GM12891 (cell line): ENCODE measurements around the gene SLC12A3.
"Not testable (repeated sequence)": the region's sequence is repeated elsewhere in the genome, so short reads cannot be mapped to it uniquely, and the experiment has no call there.

ENCODE experiments used
- DNase-seq: peaks from one replicate; pipeline ENCODE4 v3.0.0; 2011; ENCODE audit warnings: low spot score; ENCODE audit not compliant: insufficient read length
- FAIRE-seq: peaks from 2 replicates; lab custom pipeline; 2011; peaks lifted over from hg19 to GRCh38; lab: Jason Lieb, UNC
- PAX5 ChIP-seq: IDR thresholded peaks from 2 replicates; pipeline ENCODE4 v1.6.1; 2011; ENCODE audit warnings: low read length, moderate library complexity, mild to moderate bottlenecking; ENCODE audit not compliant: insufficient read depth, severe bottlenecking
- POLR2A ChIP-seq: IDR thresholded peaks from 2 replicates; pipeline ENCODE4 v1.6.1; 2011; ENCODE audit warnings: low read depth, low read length, control low read depth
- POLR2AphosphoS5 ChIP-seq: IDR thresholded peaks from 2 replicates; pipeline ENCODE4 v1.6.1; 2011; ENCODE audit warnings: low read depth, low read length, control low read depth
- POU2F2 ChIP-seq: IDR thresholded peaks from 2 replicates; pipeline ENCODE4 v1.6.1; 2011; ENCODE audit warnings: low read depth, mild to moderate bottlenecking, control low read depth, low read length, moderate library complexity
- SPI1 ChIP-seq: IDR thresholded peaks from 2 replicates; pipeline ENCODE4 v1.6.1; 2011; ENCODE audit warnings: low read depth, low read length, control low read depth
- TAF1 ChIP-seq: IDR thresholded peaks from 2 replicates; pipeline ENCODE4 v1.6.1; 2011; ENCODE audit warnings: low read depth, low read length, control low read depth

SLC12A3 gene

DNA sequence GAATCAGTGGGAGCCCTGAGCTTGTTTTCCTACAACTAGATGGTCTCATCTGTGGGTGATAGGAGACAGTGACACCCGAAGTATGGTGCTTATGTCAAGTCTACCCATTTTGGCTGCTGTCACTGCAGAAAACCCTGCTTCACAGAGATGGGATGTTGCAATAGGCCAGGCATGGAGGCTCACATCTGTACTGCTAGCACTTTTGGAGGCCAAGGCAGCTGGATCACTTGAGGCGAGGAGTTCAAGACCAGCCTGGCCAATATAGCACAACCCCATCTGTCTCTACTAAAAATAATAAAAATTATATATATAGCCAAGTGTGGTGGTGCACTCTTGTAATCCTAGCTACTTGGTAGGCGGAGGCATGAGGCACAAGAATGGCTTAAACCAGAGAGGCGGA lies 64.6 kb downstream of the SLC12A3 start:
- no peak for FAIRE-seq
- no peak for DNase-seq
- no peak for TF ChIP-seq SPI1
- no peak for TF ChIP-seq POLR2A
- TF ChIP-seq PAX5: no peak
- TF ChIP-seq POU2F2: no peak
- no peak for TF ChIP-seq TAF1
- TF ChIP-seq POLR2AphosphoS5: no peak

GRCh38 chr16:56930486-56931270 lies 65.7 kb downstream of the SLC12A3 start:
- FAIRE-seq (peak; percentile 81), DNase-seq (no peak)
- TF ChIP-seq SPI1 (no peak), POLR2AphosphoS5 (no peak), POU2F2 (no peak), POLR2A (no peak), PAX5 (no peak), TAF1 (no peak)

- DNase-seq: no peak
- FAIRE-seq: no peak
- TF ChIP-seq POLR2A (no peak; the same call in 1 of the 2 replicates), SPI1 (peak; percentile 99), PAX5 (no peak), POU2F2 (peak; percentile 15; the same call in 1 of the 2 replicates), POLR2AphosphoS5 (no peak)
These were observed 66.4 kb downstream of the SLC12A3 start for GRCh38 chr16:56931271-56931891.

DNA sequence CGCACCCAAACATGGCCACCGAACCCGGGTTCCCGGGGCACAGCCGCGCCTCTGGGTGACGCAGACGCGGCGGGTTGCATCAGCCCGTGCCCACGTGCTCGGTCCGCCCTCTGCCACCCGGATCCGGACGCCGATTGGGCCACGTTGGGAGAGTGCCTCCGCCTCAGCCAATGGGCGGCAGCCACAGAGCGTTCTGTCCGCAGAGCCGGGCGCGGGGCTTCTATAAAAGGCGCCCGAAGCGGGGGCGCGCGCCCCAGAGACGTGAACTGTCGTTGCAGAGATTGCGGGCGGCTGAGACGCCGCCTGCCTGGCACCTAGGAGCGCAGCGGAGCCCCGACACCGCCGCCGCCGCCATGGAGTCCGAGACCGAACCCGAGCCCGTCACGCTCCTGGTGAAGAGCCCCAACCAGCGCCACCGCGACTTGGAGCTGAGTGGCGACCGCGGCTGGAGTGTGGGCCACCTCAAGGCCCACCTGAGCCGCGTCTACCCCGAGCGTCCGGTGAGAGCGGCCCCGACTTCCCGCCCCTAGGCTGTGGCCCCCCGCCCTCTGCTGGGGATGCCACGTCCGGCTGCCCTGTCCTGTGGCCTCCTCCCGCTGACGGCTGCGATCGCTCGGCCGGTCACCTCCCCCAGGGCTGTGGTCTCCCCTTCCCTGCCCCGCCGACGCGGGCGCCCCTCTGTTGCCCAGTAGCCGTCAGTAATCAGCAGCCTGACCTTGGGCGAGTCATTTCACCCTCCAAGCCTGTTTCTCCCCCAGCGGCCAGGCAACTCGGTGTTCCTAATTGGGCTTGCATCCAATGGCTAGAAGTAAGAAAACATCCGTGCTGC lies 67.1 kb downstream of the SLC12A3 start, which contains the start of gene HERPUD1:
HERPUD1 (plus strand) TSS at position 251 of the 829 bp plus-strand sequence; CDS start at position 354, 103 bp downstream.
- peak; percentile 97 for TF ChIP-seq POLR2A
- TF ChIP-seq POLR2AphosphoS5: peak; percentile 98
- no peak for TF ChIP-seq SPI1
- TF ChIP-seq POU2F2: 0 out of 2 replicates have a peak, but pooled peaks have one; percentile 6
- TF ChIP-seq TAF1: peak; percentile 94
- TF ChIP-seq PAX5: peak; percentile 26
- DNase-seq (peak; percentile 98), FAIRE-seq (peak; percentile 99)

- TF ChIP-seq POU2F2 (no peak), POLR2AphosphoS5 (peak; percentile 59; the same call in 1 of the 2 replicates)
- FAIRE-seq (peak; percentile 80), DNase-seq (no peak)
These were observed 68.0 kb downstream of the SLC12A3 start for GRCh38 chr16:56932721-56933619.

DNA sequence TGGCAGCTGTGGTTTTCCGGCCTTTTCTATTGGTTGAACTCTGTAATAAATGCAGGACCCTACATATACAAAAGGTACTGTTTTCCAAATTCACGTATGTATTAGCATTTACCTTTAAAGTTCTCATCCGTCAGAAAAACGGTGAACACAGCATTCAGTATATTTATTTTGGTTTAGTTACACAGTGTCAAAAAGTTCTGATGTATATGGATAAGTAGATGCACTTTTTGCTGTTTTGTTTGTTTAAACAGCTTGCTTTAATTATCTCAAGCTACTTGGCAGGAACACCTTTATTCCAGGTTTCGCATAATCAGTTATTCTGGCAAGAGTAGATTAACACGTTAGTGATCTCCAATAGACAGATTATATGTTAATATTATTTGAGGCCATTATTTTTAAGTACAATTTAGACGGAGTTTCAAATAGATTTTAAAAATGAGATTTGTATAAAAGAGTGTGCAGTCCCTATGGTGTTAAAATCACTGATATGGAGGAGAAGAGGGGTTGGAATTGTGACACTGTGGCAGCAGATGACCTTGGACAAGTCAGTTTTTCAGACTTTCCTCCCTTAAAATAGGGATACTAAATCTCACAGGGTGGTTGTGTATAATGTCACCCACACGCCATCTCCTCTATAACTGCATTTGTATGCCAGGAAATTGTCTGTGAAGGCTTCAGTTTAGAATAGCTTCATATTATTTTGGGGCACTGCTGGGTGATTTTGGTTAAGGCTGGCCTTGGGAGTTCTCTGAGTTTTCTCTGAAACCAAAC lies 69.0 kb downstream of the SLC12A3 start:
- DNase-seq (no peak), FAIRE-seq (no peak)
- TF ChIP-seq PAX5 (no peak), POLR2AphosphoS5 (0 out of 2 replicates have a peak, but pooled peaks have one; percentile 31), POU2F2 (no peak), POLR2A (0 out of 2 replicates have a peak, but pooled peaks have one; percentile 44), TAF1 (no peak), SPI1 (no peak)

DNA sequence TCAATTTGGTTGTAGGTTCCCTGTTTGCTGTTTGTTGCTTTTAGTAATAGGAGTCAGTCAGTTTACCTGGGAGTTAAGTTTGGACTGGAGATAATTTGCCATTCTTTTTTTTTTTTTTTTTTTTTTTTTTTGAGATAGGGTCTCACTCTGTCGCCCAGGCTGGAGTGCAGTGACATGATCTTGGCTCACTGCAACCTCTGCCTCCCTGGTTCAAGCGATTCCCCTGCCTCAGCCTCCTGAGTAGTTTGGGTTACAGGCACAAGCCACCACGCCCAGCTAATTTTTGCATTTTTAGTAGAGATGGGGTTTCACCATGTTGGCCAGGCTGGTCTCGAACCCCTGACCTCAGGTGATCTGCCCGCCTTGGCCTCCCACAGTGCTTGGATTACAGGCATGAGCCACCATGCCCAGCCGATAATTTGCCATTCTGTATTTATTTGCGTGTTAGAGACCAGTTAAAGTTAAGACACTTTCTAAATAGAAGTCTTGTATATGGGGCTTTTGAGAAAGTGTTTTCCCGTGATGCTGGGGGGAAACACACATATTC lies 69.7 kb downstream of the SLC12A3 start:
- FAIRE-seq: not testable (repeated sequence)

DNA sequence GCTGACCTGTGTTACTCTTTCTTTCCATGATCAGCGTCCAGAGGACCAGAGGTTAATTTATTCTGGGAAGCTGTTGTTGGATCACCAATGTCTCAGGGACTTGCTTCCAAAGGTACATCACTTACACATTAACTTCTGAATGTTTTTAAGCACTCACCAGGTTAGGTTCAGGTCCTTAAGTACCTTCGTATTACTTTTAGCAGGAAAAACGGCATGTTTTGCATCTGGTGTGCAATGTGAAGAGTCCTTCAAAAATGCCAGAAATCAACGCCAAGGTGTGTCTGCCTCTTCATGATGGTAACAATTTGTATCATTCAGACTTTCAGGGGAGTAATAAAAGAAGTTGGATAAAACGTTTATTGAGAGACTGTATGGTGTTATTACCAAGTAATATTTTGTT lies 70.2 kb downstream of the SLC12A3 start:
- TF ChIP-seq POU2F2 (no peak), SPI1 (no peak), POLR2AphosphoS5 (no peak), PAX5 (no peak), POLR2A (no peak), TAF1 (no peak)
- DNase-seq (no peak), FAIRE-seq (peak; percentile 33)

More for the DNA sequence above, 69.7 kb downstream of the SLC12A3 start:
- DNase-seq: not testable (repeated sequence)
